ENCODE data around the gene OPN1SW.

Gene OPN1SW, protein sequence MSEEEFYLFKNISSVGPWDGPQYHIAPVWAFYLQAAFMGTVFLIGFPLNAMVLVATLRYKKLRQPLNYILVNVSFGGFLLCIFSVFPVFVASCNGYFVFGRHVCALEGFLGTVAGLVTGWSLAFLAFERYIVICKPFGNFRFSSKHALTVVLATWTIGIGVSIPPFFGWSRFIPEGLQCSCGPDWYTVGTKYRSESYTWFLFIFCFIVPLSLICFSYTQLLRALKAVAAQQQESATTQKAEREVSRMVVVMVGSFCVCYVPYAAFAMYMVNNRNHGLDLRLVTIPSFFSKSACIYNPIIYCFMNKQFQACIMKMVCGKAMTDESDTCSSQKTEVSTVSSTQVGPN

DNA sequence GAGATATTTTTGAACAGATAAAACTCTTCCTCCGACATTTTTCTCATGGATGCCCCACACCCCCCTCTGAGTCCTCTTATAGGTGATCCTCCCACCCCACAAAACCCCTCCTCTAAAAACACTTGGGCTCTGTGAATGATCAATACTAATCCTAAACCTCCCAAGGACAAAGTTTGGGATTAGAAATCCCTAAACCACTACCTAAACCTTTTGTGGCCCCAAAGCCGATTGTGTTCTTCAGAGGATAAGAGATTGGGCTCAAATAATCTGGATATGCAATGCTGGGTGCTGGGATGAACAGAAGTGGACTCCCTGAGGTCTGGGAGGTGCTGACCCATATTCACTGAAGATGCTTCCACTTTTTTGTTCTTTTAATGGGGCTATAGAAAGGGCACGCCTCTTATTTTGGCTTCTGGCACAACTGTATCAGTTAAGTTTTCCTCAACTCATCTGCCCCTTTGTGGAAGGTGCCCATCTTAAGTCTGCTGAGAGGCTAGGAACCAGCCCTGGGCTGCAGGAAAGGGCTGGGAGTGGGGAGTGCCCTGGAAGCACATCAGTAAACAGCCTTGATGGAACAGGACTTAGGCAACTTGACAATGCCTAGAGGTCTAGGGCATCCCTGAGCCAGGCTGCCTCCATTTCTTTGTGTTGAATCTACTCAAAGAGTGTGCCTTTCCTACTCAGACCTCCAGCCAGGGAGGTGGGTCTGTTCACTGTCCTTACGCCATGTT is at the start of gene OPN1SW:
Gene OPN1SW (minus strand): TSS at position 51 of the 731 bp plus-strand sequence. CDS start 13 bp downstream, at position 38.
- no peaks in the 10 kb centered on the region for H3K36me3 ChIP-seq (ENCODE audit: control insufficient read depth, insufficient read depth, low read length)
- no peak within 1 kb of the TSS for H3K9ac ChIP-seq
- H3K79me2 ChIP-seq: no peaks in the 10 kb centered on the region
- H3K4me1 ChIP-seq: no peaks in the 10 kb centered on the region
- H3K4me2 ChIP-seq (ENCODE audit: low read length): no peak within 1 kb of the TSS
- H3K4me3 ChIP-seq (ENCODE audit: low read depth, low read length): no peak within 1 kb of the TSS
- TF ChIP-seq CTCF (IDR thresholded peaks at IDR 0.05): no peak
- H3K27ac ChIP-seq: no peak within 1 kb of the TSS
- H2AFZ ChIP-seq: no peak within 1 kb of the TSS
- no peaks in the 10 kb centered on the region for H3K9me3 ChIP-seq (ENCODE audit: control insufficient read depth, low read length)
- no peaks in the 10 kb centered on the region for H3K27me3 ChIP-seq (ENCODE audit: control insufficient read depth, insufficient read depth, low read length)

GRCh38 chr7:128821724-128822123 is 46.1 kb upstream of the OPN1SW start:
- Histone ChIP-seq H3K4me3 (ENCODE audit: low read depth, low read length) (no peak overlapping the region), H3K9ac (no peak overlapping the region), H3K36me3 (ENCODE audit: control insufficient read depth, insufficient read depth, low read length) (no peaks in the 10 kb centered on the region), H3K27ac (no peak overlapping the region), H3K79me2 (no peaks in the 10 kb centered on the region), H3K4me1 (peaks cover 4% of the 10 kb centered on the region), H3K9me3 (ENCODE audit: control insufficient read depth, low read length) (no peaks in the 10 kb centered on the region), H2AFZ (no peak overlapping the region), H3K27me3 (ENCODE audit: control insufficient read depth, insufficient read depth, low read length) (no peaks in the 10 kb centered on the region), H3K4me2 (ENCODE audit: low read length) (no peak overlapping the region)
- no peak for TF ChIP-seq CTCF (IDR thresholded peaks at IDR 0.05)

DNA sequence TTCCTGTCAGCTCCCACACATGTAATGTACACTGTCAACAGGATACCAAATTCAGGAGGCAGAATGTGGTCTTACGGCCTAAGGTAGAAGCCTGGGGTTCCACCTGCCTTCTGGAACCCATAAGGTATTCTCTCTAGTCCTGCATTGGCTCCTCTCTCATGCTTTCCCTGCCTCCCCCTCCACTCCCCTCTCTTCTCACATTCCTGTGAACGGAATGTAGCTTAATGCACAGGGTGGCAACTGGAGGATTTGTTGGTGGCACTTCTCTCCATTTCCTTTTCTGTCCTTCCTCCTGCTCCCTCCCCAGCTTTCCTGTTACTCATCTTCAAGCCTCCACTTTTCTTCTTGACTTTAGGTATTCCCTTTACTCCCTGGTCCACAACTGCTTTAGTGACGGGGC is 43.1 kb upstream of the OPN1SW start:
- Histone ChIP-seq H3K27ac (no peak overlapping the region), H3K9me3 (ENCODE audit: control insufficient read depth, low read length) (no peaks in the 10 kb centered on the region), H3K4me1 (peaks cover 25% of the 10 kb centered on the region), H2AFZ (no peak overlapping the region), H3K9ac (no peak overlapping the region), H3K27me3 (ENCODE audit: control insufficient read depth, insufficient read depth, low read length) (no peaks in the 10 kb centered on the region), H3K4me2 (ENCODE audit: low read length) (no peak overlapping the region), H3K36me3 (ENCODE audit: control insufficient read depth, insufficient read depth, low read length) (no peaks in the 10 kb centered on the region), H3K79me2 (no peaks in the 10 kb centered on the region), H3K4me3 (ENCODE audit: low read depth, low read length) (no peak overlapping the region)
- TF ChIP-seq CTCF (IDR thresholded peaks at IDR 0.05): no peak

GRCh38 chr7:128815289-128815942 is 39.8 kb upstream of the OPN1SW start:
- Histone ChIP-seq H3K4me2 (ENCODE audit: low read length) (no peak overlapping the region), H2AFZ (no peak overlapping the region), H3K4me3 (ENCODE audit: low read depth, low read length) (no peak overlapping the region), H3K9ac (no peak overlapping the region), H3K27me3 (ENCODE audit: control insufficient read depth, insufficient read depth, low read length) (no peaks in the 10 kb centered on the region), H3K36me3 (ENCODE audit: control insufficient read depth, insufficient read depth, low read length) (no peaks in the 10 kb centered on the region), H3K4me1 (peaks cover 58% of the 10 kb centered on the region), H3K79me2 (no peaks in the 10 kb centered on the region), H3K9me3 (ENCODE audit: control insufficient read depth, low read length) (no peaks in the 10 kb centered on the region), H3K27ac (no peak overlapping the region)
- no peak for TF ChIP-seq CTCF (IDR thresholded peaks at IDR 0.05)
